GM18861 (cell line): ENCODE data around the gene SLC25A2.
A peak's percentile ranks its signal among the peaks of the same experiment; 100 is the strongest.
"Not testable (repeated sequence)": the region's sequence is repeated elsewhere in the genome, so short reads cannot be mapped to it uniquely, and the experiment has no call there.

Experiments used
- ATAC-seq: cut with Tn5 transposase; IDR thresholded peaks from one replicate; pipeline ENCODE4 v1.9.1; 2021; ENCODE audit not compliant: unreplicated experiment

Gene SLC25A2

DNA sequence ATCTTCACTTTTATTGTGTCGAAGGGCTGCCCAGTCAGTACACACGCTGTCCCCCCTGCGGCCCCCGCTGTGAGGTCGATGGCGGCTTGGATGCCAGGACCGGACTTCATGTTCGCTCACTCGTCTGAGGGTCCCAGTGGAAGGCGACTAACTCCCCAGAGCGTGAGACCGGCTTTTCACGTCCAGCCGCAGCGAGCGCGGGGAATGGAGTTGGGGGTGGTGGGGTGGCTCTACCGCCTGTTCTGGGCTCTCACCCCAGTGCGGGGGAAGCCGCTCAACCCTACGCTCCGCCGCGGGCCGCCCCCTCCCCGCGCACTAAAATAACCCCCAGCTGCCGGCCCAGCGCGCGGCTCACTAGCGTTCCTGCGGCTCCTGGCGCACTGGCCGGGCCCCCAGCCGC is at the start of gene SLC25A2:
Gene SLC25A2, minus strand, starts transcription at position 294 of the 400 bp plus-strand sequence. Its CDS starts 184 bp downstream, at position 110.
- ATAC-seq: no peak

- no peak for ATAC-seq
Observed at GRCh38 chr5:141351591-141351990, 47.7 kb upstream of the SLC25A2 start.

DNA sequence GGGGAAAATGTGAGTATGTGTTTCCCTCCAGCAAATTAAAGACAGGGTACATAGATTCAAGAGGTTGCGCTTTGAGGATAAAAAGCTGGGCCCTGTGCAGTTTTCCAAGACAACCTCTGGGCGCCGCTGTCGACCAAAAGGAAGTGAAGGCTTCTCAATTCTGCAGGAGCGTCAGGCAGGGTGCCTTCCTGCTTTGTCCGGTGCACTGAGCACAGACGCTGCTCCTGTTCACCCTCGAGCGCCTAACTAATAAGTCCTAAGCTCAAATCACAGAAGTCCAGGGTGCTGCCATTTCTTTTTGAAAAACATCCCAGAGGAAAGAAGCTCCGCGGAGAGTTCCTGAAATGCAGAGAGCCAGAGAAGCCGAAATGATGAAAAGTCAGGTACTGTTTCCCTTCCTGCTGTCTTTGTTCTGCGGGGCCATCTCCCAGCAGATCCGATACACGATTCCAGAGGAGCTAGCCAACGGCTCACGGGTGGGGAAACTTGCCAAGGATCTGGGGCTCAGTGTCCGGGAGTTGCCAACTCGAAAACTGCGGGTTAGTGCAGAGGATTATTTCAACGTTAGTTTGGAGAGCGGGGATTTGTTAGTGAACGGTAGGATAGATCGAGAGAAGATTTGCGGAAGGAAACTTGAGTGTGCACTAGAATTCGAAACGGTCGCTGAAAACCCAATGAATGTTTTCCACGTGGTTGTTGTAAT is 46.2 kb upstream of the SLC25A2 start, which contains the start of gene PCDHGB1:
Gene PCDHGB1, plus strand, starts transcription at position 183 of the 703 bp plus-strand sequence. Its CDS starts 162 bp downstream, at position 345.
- no peak for ATAC-seq

DNA sequence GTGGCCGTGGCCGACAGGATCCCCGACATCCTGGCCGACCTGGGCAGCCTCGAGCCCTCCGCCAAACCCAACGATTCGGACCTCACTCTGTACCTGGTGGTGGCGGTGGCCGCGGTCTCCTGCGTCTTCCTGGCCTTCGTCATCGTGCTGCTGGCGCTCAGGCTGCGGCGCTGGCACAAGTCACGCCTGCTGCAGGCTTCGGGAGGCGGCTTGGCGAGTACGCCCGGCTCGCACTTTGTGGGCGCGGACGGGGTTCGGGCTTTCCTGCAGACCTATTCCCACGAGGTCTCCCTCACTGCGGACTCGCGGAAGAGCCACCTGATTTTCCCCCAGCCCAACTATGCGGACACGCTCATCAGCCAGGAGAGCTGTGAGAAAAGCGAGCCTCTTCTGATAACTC is 42.2 kb upstream of the SLC25A2 start:
- ATAC-seq: not testable (repeated sequence)

DNA sequence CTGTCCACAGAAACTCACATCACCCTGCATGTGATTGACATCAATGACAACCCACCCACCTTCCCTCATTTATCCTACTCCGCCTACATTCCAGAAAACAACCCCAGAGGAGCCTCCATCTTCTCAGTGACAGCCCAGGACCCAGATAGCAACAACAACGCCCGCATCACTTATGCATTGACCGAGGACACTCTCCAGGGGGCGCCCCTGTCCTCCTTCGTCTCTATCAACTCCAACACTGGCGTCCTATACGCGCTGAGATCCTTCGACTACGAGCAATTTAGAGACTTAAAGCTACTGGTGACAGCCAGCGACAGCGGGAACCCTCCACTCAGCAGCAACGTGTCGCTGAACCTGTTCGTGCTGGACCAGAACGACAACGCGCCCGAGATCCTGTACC is 41.5 kb upstream of the SLC25A2 start:
- no peak for ATAC-seq

GRCh38 chr5:141343953-141344463 is 40.2 kb upstream of the SLC25A2 start:
- no peak for ATAC-seq

- no peak for ATAC-seq
Observed at GRCh38 chr5:141343242-141343952, 39.5 kb upstream of the SLC25A2 start, which contains the start of gene PCDHGA3. Gene PCDHGA3 (plus strand): TSS chr5:141343829. CDS start chr5:141344034, 205 bp downstream.

DNA sequence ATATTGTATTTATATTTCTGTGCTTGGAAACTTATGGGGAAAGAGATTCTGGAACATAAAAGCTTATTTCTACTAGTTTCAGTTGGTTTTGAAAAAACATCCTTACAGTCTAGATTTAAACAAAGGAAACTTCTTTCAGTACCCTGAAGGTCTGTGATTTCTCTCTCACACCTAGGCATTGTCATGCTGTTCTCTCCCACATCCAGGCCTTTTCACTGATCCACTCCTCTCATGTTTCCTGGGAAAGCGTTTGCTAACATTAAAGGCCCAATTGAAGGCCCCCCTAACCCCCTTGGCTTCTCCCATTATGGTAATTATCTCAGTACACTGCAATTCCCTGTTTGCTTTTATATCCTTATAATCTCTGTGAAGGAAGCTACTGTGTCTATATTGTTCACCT is 38.9 kb upstream of the SLC25A2 start:
- no peak for ATAC-seq

DNA sequence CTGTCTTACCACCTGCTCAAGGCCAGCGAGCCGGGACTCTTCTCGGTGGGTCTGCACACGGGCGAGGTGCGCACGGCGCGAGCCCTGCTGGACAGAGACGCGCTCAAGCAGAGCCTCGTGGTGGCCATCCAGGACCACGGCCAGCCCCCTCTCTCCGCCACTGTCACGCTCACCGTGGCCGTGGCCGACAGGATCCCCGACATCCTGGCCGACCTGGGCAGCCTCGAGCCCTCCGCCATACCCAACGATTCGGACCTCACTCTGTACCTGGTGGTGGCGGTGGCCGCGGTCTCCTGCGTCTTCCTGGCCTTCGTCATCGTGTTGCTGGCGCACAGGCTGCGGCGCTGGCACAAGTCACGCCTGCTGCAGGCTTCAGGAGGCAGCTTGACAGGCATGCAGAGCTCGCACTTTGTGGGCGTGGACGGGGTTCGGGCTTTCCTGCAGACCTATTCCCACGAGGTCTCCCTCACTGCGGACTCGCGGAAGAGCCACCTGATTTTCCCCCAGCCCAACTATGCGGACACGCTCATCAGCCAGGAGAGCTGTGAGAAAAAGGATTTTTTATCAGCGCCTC is 37.0 kb upstream of the SLC25A2 start:
- not testable (repeated sequence) for ATAC-seq

DNA sequence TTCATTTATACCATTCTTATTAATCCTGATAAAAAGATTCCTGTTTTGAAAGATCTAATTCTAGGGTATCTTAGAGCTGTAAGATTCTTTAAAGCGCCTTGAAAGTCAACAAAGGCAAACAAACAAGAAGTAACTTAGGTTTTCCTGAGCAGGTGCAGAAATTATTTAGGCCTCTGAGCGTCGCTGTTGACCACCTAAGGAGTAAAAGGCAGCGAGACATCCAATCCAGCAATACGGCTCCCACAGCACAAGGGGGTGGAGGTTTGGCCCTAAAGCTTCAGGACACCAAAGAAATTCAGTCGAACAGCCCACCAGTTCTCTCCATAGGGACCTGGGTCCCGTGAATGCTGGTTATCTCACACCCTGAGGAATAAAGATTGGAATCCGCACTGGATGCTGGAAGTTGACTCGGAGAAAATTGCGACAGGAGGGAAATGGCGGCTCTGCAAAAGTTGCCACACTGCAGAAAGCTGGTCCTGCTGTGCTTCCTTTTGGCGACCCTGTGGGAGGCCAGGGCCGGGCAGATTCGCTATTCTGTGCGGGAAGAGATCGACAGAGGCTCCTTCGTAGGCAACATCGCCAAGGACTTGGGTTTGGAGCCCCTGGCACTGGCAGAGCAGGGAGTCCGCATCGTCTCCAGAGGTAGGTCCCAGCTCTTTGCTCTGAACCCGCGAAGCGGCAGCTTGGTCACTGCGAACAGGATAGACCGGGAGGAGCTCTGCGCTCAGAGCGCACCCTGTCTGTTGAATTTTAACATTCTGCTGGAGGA is 34.9 kb upstream of the SLC25A2 start, which contains the start of gene PCDHGA2:
Gene PCDHGA2, plus strand, starts transcription at position 223 of the 769 bp plus-strand sequence.
- ATAC-seq: no peak

GRCh38 chr5:141332571-141332970 is 28.7 kb upstream of the SLC25A2 start:
- not testable (repeated sequence) for ATAC-seq

GRCh38 chr5:141330299-141331080 is 26.6 kb upstream of the SLC25A2 start, which contains the start of gene PCDHGA1:
Gene PCDHGA1 (plus strand): TSS chr5:141330514.
- no peak for ATAC-seq

DNA sequence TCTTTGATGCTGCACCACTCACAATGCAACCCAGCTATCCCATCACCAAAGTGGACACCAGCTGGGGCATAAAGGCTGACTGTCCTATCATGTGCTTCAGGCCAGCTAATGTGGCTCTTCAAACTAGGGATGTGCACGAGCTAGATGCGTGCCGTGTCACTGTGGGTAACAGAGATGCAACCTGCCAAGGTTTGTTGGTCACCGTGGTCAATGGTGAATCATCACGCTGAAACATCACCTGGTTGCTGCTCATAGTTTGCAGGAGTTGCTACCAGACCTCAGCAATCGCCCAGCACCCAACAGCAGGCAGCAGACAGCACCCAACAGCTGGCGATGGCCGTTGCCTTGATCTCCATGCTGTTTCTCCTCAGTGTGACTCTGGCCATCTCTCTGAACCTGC is 24.4 kb upstream of the SLC25A2 start:
- ATAC-seq: no peak

DNA sequence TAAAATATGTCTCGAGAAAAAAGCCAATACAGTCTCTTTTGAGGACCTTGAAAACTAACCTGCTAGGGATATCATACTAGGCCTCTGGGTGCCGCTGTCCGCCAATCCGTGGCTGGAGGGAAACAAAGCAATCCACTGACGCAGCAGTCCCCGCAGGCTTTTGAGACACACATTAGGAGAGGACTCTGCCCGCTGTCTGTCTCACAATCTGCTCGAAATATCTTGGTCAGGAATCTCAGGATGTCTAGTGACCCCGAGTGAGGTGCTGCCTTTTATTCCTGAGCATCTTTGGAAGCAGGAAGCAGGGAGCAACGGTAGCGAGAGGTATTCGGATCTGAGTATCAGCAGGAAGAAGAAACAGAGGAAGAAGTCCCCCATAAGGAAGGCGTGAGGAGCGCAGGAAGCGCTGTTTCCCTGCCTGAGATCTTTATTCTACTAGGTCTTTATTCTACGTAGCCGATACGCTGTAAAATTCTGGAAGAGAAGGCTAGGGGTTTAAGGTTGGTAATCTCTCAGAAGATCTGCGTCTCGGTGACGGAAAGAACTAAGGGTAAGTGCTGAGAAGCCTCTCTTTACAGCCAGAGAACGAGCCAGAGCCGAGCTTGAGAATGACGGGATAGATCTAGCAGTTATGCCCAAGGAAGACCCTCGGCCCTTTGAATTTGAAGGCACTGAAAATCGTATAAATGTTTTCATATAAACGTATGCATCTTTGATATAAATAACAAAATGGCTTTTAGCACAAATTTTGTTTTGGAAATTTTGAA is 22.4 kb upstream of the SLC25A2 start:
- ATAC-seq: no peak

GRCh38 chr5:141322261-141322660 is 18.4 kb upstream of the SLC25A2 start:
- no peak for ATAC-seq

- peak; percentile 88 for ATAC-seq
Observed at GRCh38 chr5:141320225-141321169, 16.6 kb upstream of the SLC25A2 start, which contains the start of gene TAF7. Gene TAF7 (minus strand): TSS chr5:141320784. CDS start chr5:141320044, 740 bp downstream.

DNA sequence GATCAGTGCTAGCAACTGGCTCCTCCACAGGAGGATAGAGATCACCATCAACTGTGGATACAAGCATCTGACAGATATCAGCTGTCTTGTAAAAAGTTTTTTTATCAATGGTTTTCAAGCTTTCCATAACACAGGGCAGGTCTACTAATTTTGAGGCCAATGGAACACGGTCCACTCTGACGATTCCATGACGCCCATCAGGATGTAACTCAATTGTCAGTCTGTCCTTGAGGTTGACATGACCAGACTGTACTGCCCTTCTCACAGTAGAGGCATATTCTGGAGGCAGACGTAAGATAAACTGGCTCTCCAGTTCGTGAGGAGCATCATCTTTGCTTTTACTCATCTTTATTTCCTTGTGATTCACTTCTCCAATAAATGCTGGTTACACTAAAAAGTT is 15.8 kb upstream of the SLC25A2 start:
- no peak for ATAC-seq

DNA sequence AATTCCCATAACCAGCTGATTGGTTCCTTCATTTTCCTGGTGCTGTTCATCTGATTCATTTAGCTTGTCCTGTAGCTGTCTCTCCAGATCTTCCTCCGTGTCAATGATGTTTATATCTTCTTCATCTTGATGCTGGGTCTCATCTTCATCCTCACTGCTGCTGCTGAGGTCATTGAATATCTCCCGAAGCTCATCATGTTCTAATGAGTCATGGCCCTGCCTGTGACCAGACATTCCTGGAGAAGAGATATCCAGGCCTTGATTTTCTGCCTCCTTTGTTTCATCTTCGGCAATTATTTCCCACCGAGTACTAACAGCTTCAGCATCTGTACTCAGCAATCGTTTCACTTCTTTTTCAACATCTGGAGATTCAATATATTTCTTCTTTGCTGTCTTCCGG is 15.4 kb upstream of the SLC25A2 start:
- no peak for ATAC-seq
